ENCODE results near the gene PXMP2. TPM values are rescaled to one million over a fixed set of nuclear protein-coding genes. Genes with fewer than 3 reads are reported as not detected.
"Not testable (repeated sequence)": the region's sequence is repeated elsewhere in the genome, so short reads cannot be mapped to it uniquely, and the experiment has no call there.

PXMP2 gene
- total and polyA plus RNA-seq, 9 donors = 17.7 to 28.9 (median 23.2) TPM

GRCh38 chr12:132746613-132747012 lies 59.2 kb downstream of the PXMP2 start:
- Histone ChIP-seq H3K27me3 (ENCODE audit: control insufficient read depth, insufficient read depth, low read length) (no peaks in the 10 kb centered on the region), H3K4me3 (ENCODE audit: low read length) (no peak overlapping the region), H3K4me1 (ENCODE audit: control insufficient read depth, insufficient read depth, low read length) (no peaks in the 10 kb centered on the region), H3K36me3 (ENCODE audit: control insufficient read depth, insufficient read depth, low read length) (peaks cover 90% of the 10 kb centered on the region), H3K9me3 (replicated peaks; ENCODE audit: control insufficient read depth, low read depth, low read length) (no peaks in the 10 kb centered on the region), H3K27ac (ENCODE audit: low read length) (no peak overlapping the region)
- DNase-seq = no peak
- 89% methylated on average over 1 of the region's 3 CpGs for WGBS (ENCODE audit: insufficient coverage)

GRCh38 chr12:132747395-132747794 lies 60.0 kb downstream of the PXMP2 start:
- Histone ChIP-seq H3K27me3 (ENCODE audit: control insufficient read depth, insufficient read depth, low read length) (no peaks in the 10 kb centered on the region), H3K4me3 (ENCODE audit: low read length) (no peak overlapping the region), H3K36me3 (ENCODE audit: control insufficient read depth, insufficient read depth, low read length) (peaks cover 85% of the 10 kb centered on the region), H3K27ac (ENCODE audit: low read length) (no peak overlapping the region), H3K4me1 (ENCODE audit: control insufficient read depth, insufficient read depth, low read length) (no peaks in the 10 kb centered on the region), H3K9me3 (replicated peaks; ENCODE audit: control insufficient read depth, low read depth, low read length) (no peaks in the 10 kb centered on the region)
- no peak for DNase-seq
- WGBS (ENCODE audit: insufficient coverage) = 94% methylated on average over 5 of the region's 11 CpGs

GRCh38 chr12:132747896-132748295 lies 60.5 kb downstream of the PXMP2 start:
- Histone ChIP-seq H3K9me3 (replicated peaks; ENCODE audit: control insufficient read depth, low read depth, low read length) (no peaks in the 10 kb centered on the region), H3K4me1 (ENCODE audit: control insufficient read depth, insufficient read depth, low read length) (no peaks in the 10 kb centered on the region)
- WGBS (ENCODE audit: insufficient coverage) = 92% methylated on average over 16 of the region's 22 CpGs

GRCh38 chr12:132748319-132748718 lies 60.9 kb downstream of the PXMP2 start:
- Histone ChIP-seq H3K4me3 (ENCODE audit: low read length) (no peak overlapping the region), H3K9me3 (replicated peaks; ENCODE audit: control insufficient read depth, low read depth, low read length) (no peaks in the 10 kb centered on the region), H3K27ac (ENCODE audit: low read length) (no peak overlapping the region), H3K27me3 (ENCODE audit: control insufficient read depth, insufficient read depth, low read length) (no peaks in the 10 kb centered on the region), H3K4me1 (ENCODE audit: control insufficient read depth, insufficient read depth, low read length) (no peaks in the 10 kb centered on the region), H3K36me3 (ENCODE audit: control insufficient read depth, insufficient read depth, low read length) (peaks cover 83% of the 10 kb centered on the region)
- 89% methylated on average over 10 of the region's 10 CpGs for whole genome bisulfite sequencing (ENCODE audit: insufficient coverage)
- DNase-seq = no peak

More at GRCh38 chr12:132747896-132748295, 60.5 kb downstream of the PXMP2 start:
- Histone ChIP-seq H3K27me3 (ENCODE audit: control insufficient read depth, insufficient read depth, low read length) (no peaks in the 10 kb centered on the region), H3K36me3 (ENCODE audit: control insufficient read depth, insufficient read depth, low read length) (peaks cover 83% of the 10 kb centered on the region), H3K4me3 (ENCODE audit: low read length) (no peak overlapping the region), H3K27ac (ENCODE audit: low read length) (no peak overlapping the region)
- DNase-seq = no peak

- not testable (repeated sequence) for H3K9me3 ChIP-seq (replicated peaks; ENCODE audit: control insufficient read depth, low read depth, low read length); H3K4me3 ChIP-seq (ENCODE audit: low read length); H3K4me1 ChIP-seq (ENCODE audit: control insufficient read depth, insufficient read depth, low read length); H3K27ac ChIP-seq (ENCODE audit: low read length); H3K27me3 ChIP-seq (ENCODE audit: control insufficient read depth, insufficient read depth, low read length); DNase-seq
- peaks cover 61% of the 10 kb centered on the region for H3K36me3 ChIP-seq (ENCODE audit: control insufficient read depth, insufficient read depth, low read length)
- WGBS (ENCODE audit: insufficient coverage) = 89% methylated on average over 3 of the region's 7 CpGs
Measured at GRCh38 chr12:132753670-132754069, 66.3 kb downstream of the PXMP2 start.

GRCh38 chr12:132754160-132754932 lies 67.0 kb downstream of the PXMP2 start:
- H3K27me3 ChIP-seq (ENCODE audit: control insufficient read depth, insufficient read depth, low read length) = no peaks in the 10 kb centered on the region
- peaks cover 55% of the 10 kb centered on the region for H3K36me3 ChIP-seq (ENCODE audit: control insufficient read depth, insufficient read depth, low read length)
- no peaks in the 10 kb centered on the region for H3K4me1 ChIP-seq (ENCODE audit: control insufficient read depth, insufficient read depth, low read length)
- no peaks in the 10 kb centered on the region for H3K9me3 ChIP-seq (replicated peaks; ENCODE audit: control insufficient read depth, low read depth, low read length)
- 50% methylated on average over 11 of the region's 14 CpGs for WGBS (ENCODE audit: insufficient coverage)
- no peak overlapping the region for H3K4me3 ChIP-seq (ENCODE audit: low read length)
- no peak overlapping the region for H3K27ac ChIP-seq (ENCODE audit: low read length)
- DNase-seq = no peak

Other genes starting within 250 kb of the PXMP2 start
- gene FBRSL1, start 197.4 kb upstream of the PXMP2 start, total RNA-seq = 6.9 TPM
- gene FBRSL1, start 197.4 kb upstream of the PXMP2 start, polyA plus RNA-seq (ENCODE audit: insufficient read depth in 1 of 8, insufficient read length in 8 of 8, low replicate concordance in 1 of 8) = 10 to 100 TPM; 31.8 to 72.9 (median 54.8) TPM
- gene LRCOL1, start 77.0 kb upstream of the PXMP2 start, total RNA-seq = 0.13 TPM
- gene LRCOL1, start 77.0 kb upstream of the PXMP2 start, polyA plus RNA-seq (ENCODE audit: insufficient read depth in 1 of 8, insufficient read length in 8 of 8, low replicate concordance in 1 of 8) = under 1 TPM in 6 of 8 donors, not detected in 2; 0.18 to 0.64 (median 0.32) TPM
- gene P2RX2, start 68.8 kb upstream of the PXMP2 start, total RNA-seq = not detected
- 1 to 10 TPM in 1 of 8 donors, under 1 TPM in 2, not detected in 5; 0.12 to 1.5 (median 0.23) TPM for gene P2RX2, start 68.8 kb upstream of the PXMP2 start, polyA plus RNA-seq (ENCODE audit: insufficient read depth in 1 of 8, insufficient read length in 8 of 8, low replicate concordance in 1 of 8)
- 21.5 TPM for gene POLE, start 245 bp upstream of the PXMP2 start, total RNA-seq
- gene POLE, start 245 bp upstream of the PXMP2 start, polyA plus RNA-seq (ENCODE audit: insufficient read depth in 1 of 8, insufficient read length in 8 of 8, low replicate concordance in 1 of 8) = 10 to 100 TPM; 25.8 to 43.2 (median 31.9) TPM
- gene PGAM5, start 23.3 kb downstream of the PXMP2 start, total RNA-seq = 22.7 TPM
- 10 to 100 TPM; 16.8 to 25.8 (median 20.9) TPM for gene PGAM5, start 23.3 kb downstream of the PXMP2 start, polyA plus RNA-seq (ENCODE audit: insufficient read depth in 1 of 8, insufficient read length in 8 of 8, low replicate concordance in 1 of 8)
- 37.3 TPM for gene ANKLE2, start 74.2 kb downstream of the PXMP2 start, total RNA-seq
- gene ANKLE2, start 74.2 kb downstream of the PXMP2 start, polyA plus RNA-seq (ENCODE audit: insufficient read depth in 1 of 8, insufficient read length in 8 of 8, low replicate concordance in 1 of 8) = 10 to 100 TPM; 37.3 to 49.4 (median 42.4) TPM
- 53.6 TPM for gene GOLGA3, start 141.3 kb downstream of the PXMP2 start, total RNA-seq
- gene GOLGA3, start 141.3 kb downstream of the PXMP2 start, polyA plus RNA-seq (ENCODE audit: insufficient read depth in 1 of 8, insufficient read length in 8 of 8, low replicate concordance in 1 of 8) = 10 to 100 TPM; 31.3 to 57.9 (median 40.2) TPM
- 13.3 TPM for gene CHFR, start 200.0 kb downstream of the PXMP2 start, total RNA-seq
- gene CHFR, start 200.0 kb downstream of the PXMP2 start, polyA plus RNA-seq (ENCODE audit: insufficient read depth in 1 of 8, insufficient read length in 8 of 8, low replicate concordance in 1 of 8) = 10 to 100 TPM; 13.9 to 21.5 (median 17.4) TPM

Data from muscle of leg (tissue), 11 donors.